GM21390 (cell line): ENCODE data around the gene FHL1.

ENCODE experiments used
- ATAC-seq: cut with Tn5 transposase; IDR thresholded peaks from one replicate; pipeline ENCODE4 v1.9.1; 2021; ENCODE audit not compliant: unreplicated experiment

FHL1 gene

GRCh38 chrX:136251041-136251991 is 104.0 kb downstream of the FHL1 start, which contains the start of gene MAP7D3:
TSS of gene MAP7D3 (minus strand) at chrX:136251400. CDS start at chrX:136251358, 42 bp downstream.
- peak; percentile 91 for ATAC-seq

GRCh38 chrX:136255541-136255940 is 108.2 kb downstream of the FHL1 start:
- no peak for ATAC-seq

- no peak for ATAC-seq
Observed at GRCh38 chrX:136256026-136256425, 108.7 kb downstream of the FHL1 start.

- no peak for ATAC-seq
Observed at GRCh38 chrX:136258951-136259350, 111.6 kb downstream of the FHL1 start.

GRCh38 chrX:136259543-136259942 is 112.2 kb downstream of the FHL1 start:
- no peak for ATAC-seq

- ATAC-seq, result no peak
Observed at GRCh38 chrX:136260776-136261175, 113.4 kb downstream of the FHL1 start.
